Measurements from ENCODE around the gene CCDC78.

GRCh38 chr16:689175-689897 is 36.9 kb downstream of the CCDC78 start:
- TF ChIP-seq CTCF (conservative IDR thresholded peaks at IDR 0.05; ENCODE audit: low read depth, low read length) (no peak), POLR2A (IDR thresholded peaks at IDR 0.05; ENCODE audit: low read depth, low read length) (no peak), MXI1 (IDR thresholded peaks at IDR 0.05; ENCODE audit: borderline replicate concordance, low read depth, low read length) (no peak)

Measured in IMR-90 (cell line).